HG02571 (cell line): Measurements from ENCODE around the gene ATP8B4.

ENCODE experiments used
- ATAC-seq: cut with Tn5 transposase; IDR thresholded peaks from one replicate; pipeline ENCODE4 v1.9.1; 2021; ENCODE audit warnings: mild to moderate bottlenecking, moderate library complexity; ENCODE audit not compliant: unreplicated experiment

ATP8B4 gene

DNA sequence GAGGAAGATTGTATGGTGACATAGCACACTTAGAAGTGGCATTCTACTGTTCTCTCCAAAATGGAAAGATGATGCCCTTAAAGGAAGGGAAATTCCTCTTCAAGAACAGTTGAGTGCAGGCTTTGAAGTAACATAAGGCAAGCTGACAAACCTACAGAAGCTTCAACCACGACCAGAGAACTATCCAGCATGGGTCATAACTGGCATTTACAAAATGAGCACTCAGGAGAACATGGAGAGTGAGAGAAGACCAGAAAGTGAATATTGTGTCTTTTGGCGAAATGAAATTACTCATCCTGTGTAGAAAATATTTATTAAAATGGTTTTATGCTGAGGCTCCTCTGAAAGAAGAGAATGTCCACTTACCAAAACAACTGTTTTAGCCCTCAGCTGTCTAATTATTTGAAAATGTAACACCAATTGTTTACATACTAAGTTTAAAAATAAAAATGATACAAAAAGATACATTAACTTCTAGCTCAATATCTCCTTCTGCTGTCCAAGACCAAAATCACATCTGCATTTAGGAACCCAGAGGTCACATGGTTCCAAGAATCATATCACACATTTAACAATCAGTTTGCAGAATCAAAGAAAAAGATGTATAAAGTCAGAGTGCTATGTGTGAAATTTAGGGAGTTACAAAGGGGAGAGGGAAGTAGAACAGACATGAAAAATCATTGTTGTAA is 216.9 kb downstream of the ATP8B4 start:
- no peak for ATAC-seq

DNA sequence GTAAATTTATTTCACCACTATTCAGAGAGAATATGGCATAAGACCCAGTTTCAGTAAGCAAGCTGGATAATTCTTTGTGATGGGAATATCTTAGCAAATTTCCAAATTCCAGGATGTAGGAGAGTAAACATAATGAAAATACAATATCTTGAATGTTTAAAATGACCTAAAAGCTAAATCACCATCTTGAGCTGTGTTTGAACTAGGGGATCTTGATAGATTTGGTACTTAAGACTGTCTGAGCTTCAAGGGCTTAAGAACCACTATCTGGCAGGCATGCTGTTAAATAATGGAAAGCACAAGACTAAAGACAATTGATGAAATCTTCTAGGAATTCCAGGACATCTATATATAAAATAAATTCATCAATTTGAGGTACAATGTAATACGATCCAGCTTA is 217.7 kb downstream of the ATP8B4 start:
- ATAC-seq: no peak

DNA sequence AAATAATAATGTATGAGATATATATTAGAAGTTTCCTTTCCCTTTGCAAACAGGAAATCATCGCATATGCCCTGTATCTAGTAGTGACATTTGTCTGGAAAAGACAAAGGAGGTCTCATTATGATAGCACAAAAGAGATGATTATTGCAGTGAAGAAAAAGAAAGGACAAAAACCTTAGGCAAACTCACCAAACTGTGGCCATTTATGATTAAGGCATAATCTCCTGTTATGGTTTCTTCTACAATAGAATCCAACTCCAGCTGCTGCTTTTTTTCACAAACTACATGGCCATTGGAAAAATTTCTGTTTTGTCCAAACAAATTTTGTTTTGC is 218.2 kb downstream of the ATP8B4 start:
- ATAC-seq: no peak

DNA sequence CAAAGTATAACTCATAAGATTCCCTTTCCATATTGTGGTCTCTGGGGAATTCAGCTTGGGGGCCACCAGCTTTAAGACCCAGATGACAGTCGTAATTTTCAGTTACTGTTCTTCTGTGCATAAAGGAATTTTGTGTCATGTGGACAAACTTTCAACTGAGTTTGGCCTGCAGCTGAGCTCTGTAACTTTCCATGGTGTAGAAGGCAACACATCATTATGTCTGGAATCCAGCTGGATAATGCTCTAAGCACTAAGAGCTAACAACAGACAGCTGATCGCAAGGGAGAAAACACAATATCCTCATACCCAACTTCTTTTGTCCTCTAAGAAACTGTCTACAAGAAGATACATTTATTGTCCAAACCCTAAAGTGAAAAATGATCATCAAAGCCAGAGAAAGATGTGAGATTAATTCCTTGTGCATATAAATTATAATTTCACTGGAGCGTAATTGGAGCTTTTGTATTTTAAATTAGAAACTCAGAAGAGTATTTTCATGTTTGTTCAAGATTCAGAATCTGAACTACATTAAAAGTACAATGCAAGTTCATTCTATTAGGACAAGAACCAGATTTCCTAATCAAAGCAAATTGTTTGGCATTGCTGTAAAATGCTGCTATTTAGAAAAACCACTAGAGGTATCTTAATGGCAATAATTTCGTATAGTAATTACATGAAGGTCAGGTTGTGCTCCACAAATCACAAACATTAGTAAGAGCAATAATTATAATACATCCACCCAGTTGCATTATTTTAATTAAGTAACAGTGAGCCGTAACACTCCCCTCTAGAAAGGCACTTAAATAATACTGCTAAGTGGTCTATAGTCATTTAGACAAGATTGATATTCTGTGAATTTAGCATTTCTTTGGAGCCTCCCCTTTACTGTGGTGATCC is 218.8 kb downstream of the ATP8B4 start:
- ATAC-seq: no peak

DNA sequence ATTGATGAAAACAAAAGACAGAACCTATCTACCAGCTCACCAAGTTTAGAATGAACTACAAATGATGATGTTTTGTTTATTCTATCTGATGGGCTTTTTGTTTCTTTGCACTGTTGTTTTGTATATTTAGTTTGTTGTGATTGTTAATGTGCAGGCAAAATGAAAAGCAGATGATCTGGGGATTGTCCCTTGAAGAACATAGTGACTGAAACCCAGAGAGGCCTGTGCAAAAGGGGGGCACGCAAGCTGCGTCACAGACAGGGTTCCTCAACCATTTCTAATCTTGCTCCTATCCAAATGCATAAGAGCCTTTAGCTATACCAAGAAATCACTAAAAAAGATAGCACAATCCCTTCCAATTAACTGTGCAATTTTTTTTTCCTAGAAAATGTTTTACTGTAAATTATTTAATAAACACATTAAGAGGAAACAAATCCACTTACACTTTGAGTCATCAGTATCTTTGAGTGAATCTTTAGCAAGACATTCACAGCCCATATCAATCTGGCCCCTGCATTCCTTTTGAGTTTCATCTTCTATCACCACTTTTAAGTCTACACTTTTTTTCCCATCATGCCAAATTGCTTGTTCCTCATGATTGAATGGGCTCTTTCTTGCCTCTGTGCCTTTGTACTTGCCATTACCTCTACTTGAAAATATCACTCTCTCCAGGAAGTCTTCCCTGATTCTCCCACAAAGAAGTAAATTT is 220.3 kb downstream of the ATP8B4 start:
- ATAC-seq: no peak

DNA sequence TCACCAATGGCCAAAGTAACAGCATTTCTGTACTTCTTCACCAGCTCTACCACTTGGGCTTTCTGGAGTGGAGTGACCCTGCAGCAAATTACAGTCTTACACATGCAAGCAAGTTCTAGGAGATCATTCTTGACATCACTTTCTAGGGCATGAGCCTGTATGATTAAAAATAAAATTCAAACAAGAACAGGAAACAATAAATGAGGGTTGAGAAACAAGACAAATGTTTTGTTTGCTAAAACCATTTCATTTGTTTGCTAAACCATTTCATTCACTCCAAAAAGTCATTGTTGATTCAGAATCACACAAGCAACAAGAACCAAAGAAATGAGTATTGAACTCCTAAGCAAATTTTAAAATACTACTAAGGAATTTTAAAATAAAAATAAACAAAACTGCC is 220.9 kb downstream of the ATP8B4 start:
- ATAC-seq: no peak

DNA sequence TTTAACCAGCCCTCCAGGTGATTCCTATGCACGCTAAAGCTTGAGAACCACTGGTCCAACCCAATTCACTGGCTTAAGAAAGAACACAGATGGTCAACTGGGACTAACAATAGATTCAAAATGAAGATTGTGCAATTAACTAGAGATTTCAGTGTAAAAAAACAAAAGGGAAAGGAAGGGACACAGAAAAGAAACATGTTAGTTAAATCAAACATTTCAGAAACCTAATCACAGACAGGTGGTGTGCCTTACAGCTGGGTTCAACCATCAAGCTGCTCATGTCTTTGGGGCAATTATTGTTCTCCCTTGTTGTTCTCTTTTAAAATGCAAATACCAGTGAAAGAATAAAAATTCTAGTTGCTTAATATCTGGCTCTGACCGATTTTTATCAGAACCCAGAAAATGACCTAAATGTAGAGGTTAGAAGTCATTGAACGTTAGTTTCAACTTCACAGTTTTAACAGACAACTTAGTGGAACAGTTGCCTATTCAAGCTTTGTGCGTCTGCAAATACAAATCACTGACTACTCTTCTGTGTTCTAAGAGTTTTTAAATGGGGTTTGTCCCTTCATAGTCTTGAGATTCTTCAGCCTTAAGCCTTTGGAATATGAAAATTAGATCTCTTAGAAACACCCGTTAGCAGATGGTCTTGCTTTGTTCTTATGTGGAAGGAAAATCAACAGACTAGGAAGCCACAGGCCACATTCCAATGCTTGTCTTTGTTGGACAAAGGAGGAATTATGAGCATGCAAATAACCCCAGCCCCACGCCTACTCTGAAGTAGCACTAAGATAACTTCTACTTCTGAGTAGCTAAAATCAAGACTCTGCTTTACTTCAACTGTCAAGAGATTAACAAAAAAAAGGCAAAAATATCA is 223.4 kb downstream of the ATP8B4 start:
- ATAC-seq: no peak

DNA sequence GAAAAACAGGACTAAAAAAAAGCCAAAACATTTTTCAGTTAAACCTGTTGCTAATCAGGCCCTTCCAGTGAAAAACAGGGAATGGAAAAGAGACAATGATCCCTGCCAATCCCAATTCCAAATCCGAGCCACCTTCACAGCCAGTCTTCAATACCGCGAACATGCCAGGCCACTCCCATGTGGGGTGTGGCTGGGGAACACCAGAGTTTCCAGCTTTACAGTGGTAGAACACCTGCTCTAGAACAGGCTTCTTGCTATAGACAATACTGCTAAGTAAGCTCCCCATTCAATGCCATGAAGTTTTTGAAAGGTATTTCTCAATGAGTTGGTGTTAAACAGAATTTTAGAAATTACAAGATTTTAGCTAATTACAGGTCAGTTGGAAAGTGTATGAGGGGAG is 228.3 kb downstream of the ATP8B4 start:
- ATAC-seq: no peak

DNA sequence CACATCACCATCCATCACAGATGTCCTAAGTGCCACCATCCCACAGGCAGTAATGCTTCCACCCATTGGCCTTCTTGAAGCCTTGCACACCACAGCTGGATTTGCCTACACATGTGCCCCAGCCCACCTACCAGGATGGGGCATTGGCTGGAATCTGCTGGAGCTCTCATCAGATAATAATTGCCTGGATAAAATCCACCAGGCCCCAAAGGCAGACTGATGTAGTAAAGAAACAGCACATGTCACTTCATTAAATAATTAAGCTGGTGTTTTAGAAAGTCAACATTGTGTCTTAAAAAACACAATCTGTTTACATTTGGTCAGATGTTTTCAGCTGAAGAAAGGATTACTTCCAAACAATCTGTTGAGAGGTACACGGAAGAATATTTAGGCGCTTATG is 229.5 kb downstream of the ATP8B4 start:
- no peak for ATAC-seq

DNA sequence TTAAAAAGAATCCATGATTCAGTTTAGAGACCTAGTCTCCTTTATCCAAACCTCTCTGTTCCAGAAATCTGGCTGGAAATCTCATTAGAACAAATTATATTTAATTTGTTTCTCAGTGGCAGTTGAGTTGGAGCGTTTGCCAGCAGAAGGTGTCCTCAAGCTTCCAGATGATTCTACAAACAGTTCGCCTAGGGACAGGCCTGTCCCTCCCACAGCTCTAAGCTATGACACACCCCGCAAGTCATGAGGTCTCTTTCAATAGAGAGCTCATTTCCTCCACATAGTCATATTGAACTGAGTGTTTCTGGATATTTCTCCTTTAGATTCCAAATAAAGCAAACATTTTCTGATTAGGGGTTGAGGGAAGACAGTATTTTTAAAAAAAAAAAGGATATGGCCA is 230.3 kb downstream of the ATP8B4 start:
- no peak for ATAC-seq

DNA sequence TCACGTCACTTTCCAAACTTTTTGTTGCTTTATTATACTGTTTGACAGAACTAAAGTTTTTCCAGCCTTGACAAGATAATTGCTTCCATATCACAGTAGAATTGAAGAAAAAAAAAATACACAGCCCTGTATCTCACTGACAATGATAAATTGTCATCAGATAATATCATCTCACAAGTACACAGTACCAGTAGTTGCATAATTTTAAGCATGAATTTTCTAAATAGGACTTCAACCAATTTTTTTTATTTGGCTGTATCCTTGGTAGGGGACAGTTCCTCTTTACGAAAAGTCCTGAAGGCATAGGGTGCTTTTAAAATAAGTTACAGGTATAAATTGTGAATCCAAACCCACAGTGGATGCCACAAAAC is 230.7 kb downstream of the ATP8B4 start:
- no peak for ATAC-seq

DNA sequence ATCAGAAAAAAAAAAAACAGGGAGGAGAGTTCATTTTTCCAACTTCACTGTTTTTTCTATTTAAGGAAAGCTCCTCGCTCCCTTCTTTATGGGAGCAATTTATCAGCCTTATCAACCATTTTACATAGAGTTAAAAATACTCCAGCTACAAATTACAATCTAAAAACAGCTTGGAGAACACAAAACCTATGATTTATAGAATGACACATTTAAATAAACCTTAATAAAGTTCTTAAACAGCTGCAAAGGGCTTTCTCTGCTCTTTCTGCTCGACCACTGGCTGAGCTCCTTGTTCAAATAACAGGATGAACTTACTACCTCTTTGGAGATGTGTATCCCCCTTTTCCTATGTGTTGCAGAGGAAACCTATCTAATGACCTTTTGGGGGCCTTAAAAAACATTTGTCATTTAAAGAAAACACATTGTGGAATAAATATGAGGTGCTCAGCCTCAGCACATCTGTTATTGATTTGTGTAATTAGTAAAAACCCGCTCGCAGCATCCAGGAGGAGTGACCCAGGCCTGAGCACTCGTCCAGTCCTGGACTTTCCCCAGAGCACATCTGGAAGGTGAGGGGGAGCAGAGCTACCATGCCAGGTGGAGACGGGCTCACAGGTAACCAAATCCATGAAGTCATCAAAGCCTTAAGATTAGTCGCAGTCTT is 231.2 kb downstream of the ATP8B4 start:
- no peak for ATAC-seq

DNA sequence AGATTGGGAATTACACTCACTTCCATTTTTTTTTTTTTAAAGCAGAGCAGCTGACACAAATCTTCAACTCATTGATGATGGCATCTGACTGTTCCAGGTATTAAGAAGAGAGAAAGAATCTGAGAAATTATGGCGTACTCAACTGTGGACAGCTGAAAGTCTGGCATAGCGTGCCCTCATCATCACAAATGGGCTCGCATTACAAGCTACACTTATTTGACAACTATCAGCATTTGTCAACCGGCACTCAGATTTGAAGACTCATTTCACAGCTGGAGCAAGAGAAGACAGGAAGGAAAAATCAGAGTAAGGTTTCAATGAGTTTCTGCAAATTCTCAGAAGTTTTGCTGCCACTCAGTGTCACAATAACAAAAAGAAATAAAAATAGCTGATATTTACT is 235.9 kb downstream of the ATP8B4 start:
- no peak for ATAC-seq

DNA sequence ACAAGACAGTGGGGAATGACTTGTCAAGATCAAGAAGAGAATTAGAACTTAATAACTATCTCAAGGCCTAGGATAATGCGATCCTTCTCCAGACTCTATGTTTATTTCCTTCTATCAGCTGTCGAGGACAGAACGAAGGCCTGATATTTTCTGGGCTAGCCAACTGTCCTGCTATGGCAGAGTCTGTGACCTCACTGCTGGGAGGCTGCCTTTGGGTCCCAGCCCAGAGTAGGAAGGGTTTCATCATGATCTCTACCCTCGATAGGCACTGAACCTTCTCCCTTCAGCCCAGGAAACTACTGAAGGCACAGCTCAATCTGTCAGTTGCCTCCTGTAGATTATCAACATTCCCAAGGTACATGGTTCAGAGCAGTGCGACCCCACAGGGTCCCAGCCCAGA is 237.2 kb downstream of the ATP8B4 start:
- no peak for ATAC-seq

DNA sequence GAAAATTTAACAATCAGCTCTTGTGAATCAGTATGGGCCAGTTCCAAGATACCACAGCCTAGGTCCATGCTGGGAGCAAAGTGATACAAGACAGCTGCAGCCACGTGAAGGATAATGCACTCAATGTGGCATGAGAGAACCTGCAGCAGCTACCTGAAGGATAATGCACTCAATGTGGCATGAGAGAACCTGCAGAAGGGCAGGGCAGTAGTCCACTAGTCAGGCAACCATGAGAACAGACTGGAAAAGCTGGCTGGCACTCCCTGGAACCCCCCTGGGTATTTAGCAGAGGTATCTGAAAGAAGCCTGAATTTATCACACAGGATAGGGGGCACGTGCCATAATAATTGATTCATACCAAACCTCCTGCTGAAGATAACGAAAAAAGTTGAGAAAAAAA is 237.6 kb downstream of the ATP8B4 start:
- no peak for ATAC-seq

DNA sequence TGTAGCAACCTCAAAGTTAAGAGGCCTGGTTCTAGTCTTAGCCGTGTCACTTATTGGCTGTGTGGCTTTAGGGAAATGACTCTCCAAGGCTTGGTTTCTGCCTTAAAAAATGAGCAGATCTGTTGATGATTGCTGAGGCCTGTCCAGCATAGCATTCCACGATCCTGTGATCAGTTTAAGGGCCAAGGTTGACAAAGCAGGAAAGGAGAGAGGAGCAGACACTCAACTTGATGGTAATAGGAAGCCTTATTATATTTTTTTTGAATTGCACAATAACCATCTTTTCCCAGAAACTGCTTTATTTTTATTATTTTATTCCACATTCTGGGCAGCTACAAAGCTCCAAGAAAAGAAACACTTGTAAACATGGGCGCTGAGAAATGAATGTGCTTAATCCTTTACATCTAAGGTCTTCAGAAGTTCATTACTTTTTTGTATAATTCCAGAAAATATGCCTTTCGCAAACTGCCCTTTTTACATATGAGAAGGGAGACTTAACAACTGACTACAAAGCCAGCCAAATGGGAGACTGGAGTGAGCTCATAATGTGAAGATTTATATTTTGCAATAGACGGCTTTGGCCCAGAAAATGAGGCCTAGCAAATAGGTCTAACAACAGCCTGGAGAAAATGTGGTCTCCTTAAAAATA is 241.0 kb downstream of the ATP8B4 start:
- no peak for ATAC-seq

DNA sequence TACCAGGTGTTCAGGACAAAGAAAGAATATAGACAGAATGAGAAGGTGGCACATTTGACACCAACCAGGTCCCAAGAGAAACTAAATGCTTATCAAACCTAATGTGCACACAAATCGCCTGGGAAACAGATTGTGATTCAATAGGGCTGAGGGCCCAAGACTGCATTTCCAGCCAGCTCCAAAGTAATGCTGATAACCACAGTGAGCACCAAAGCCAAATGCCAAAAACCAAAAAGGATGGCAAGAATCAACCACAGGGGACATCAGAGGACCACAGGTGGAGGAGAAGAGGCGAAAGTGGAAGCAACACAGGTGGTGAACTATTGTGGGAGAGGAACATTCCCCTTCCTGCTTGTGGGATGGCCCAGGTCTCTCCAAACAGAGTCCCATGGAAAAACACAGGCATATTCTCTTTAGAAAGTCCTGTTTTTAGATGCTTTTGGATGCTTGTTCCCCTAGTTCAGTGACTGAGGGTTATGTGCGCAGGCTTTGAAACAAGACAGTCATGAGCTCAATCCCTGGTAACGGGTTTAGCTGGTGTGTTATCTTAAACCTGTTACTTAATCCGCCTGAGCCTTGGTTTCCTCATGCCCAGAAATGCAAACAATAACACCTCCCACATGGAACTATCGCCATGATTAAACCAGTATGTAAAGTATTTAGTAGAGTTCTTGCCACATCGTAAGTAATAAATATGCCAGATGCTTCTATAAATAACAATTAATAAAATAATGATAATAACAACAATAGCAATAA is 241.7 kb downstream of the ATP8B4 start:
- ATAC-seq: no peak

DNA sequence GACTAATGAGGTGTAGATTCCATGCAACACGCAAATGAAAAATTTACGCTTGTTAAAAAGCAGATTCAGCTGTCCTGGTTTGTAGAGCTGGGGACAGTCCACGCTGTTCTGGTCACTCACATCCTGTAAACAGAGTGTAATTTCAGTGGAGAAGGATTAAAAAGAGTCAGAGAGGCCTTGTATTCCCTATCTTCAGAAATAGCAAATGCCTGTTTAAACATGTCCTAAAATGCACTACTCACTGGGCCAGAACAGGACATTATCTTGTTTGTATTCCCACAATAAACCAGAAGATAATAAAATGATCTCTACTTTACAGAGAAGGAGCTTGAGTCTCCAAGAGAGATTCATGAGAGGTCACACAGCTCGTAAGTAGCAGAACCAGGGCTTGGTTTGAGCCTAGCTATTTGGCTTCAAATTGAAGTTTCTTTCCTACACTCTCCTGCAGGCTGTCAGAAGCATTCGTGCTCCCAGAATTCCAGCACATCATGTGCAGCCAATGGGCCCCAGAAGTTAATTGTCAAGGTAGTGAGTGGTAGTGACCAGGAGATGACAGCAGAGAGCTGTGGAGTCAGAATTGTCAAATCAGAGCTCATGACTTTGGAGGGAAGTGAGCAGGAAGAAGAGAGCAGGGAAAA is 242.5 kb downstream of the ATP8B4 start:
- ATAC-seq: no peak

DNA sequence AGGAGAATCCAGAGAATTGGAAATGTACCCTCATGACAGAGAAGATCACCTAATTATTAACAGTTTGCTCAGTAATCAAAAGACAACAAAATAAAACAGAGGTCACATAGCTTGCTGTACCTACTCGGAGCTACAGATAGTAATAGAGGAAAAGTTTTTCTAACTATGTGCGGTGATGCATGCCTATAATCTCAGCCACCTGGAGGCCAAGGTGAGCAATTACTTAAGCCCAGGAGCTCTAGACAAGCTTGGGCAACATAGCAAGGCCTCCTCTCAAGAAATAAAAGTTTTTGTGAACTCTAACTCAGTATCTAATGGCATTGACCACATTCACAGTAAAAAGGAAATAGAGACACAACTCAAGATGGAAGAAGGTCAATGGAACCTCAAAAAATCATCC is 243.6 kb downstream of the ATP8B4 start:
- ATAC-seq: no peak
